NCI-H1417 (cell line): ENCODE results near the gene ITGA2B.

ENCODE experiments used
- DNase-seq, 3 experiments: peaks; one replicate each; lab custom pipeline; 2025; lab: John Stamatoyannopoulos, UW

The ITGA2B gene

DNA sequence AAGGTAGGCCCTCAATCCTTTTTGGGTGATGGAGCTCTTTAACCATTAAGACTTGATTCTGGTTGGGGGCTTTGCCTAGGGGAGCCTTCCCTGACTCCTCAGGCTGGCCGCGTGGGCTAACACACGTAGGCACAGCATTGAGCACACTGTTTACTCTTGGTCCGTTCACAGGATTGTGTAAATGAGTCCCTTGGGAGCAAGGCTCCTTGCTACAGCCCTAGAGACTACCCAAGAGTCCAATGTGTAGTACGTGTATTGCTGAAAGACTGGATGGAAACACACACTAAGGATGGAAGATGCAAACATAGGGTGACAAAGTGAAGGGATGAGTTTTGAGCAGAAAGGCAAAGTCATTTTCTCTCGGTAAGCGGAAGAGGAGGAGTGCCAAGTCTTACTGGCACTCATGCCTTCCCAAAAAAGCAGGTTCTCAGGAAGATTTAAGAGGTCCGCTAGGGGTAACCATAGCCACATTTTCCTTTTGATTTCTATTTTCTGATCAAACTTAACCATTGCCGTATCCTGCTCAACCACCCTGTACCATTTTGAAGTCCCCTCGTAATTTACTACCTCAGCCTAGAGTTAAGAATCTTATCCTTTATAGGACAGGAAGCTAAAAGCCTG lies 911 bp upstream of the ITGA2B start:
- DNase-seq: no peak

DNA sequence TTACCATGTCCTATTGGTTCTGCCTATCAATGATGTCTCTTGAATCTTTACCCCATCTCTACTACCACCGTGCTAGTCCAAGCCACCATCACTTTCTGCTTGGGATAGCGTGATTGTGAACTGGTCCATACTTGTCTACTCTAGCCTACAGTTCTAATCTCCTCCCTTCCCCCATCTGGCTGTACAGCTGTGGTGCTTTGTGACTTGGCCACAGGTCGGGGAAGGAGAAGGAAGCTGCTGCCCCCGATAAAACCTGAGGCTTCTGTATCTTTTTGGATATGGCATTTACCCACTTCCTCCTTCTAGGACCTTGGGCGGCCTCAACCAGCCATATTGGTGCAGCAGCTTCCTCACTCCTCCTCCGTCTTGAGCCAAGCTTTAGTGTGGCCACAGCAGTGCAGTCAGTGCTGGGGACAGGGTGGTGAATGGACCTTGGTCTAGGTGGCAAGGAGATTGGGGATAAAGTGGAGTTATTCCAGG lies 314 bp upstream of the ITGA2B start:
- DNase-seq: no peak

DNA sequence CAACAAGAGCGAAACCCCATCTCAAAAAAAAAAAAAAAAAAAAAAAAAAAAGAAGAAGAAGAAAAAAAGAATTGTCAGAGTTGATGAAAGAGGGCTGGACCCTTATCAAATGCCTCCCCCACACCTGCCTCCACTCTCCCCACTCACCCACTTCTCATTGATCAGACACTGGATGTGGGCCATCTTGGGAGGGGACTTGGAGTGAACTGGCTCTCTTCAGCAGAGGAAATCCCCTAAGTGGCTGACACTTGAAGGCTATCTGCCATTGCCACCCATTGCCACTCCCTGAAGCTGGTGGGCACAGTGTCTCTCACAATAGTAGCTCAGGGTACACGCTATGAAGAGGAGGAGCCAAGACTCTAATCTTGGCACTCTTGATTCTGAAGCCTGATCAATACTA lies 1.6 kb downstream of the ITGA2B start:
- no peak for DNase-seq

DNA sequence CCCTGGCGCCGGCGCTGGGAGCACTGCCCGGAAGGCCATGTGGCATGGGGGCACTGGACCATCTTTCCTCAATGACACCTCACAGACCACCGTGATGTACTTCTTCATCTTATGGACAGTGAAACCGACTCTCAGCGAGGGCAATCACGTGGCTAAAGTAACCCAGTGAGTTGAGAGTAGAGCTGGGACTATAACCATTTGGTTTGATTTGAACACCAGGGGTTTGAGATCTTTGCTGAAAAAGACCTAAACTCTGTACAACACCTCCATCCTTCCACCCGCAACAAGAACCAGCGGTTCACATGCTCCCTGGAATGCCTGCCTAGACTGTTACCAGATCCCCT lies 3.3 kb downstream of the ITGA2B start:
- DNase-seq: peak in 2 of 3 experiments; percentile 38 to 55

DNA sequence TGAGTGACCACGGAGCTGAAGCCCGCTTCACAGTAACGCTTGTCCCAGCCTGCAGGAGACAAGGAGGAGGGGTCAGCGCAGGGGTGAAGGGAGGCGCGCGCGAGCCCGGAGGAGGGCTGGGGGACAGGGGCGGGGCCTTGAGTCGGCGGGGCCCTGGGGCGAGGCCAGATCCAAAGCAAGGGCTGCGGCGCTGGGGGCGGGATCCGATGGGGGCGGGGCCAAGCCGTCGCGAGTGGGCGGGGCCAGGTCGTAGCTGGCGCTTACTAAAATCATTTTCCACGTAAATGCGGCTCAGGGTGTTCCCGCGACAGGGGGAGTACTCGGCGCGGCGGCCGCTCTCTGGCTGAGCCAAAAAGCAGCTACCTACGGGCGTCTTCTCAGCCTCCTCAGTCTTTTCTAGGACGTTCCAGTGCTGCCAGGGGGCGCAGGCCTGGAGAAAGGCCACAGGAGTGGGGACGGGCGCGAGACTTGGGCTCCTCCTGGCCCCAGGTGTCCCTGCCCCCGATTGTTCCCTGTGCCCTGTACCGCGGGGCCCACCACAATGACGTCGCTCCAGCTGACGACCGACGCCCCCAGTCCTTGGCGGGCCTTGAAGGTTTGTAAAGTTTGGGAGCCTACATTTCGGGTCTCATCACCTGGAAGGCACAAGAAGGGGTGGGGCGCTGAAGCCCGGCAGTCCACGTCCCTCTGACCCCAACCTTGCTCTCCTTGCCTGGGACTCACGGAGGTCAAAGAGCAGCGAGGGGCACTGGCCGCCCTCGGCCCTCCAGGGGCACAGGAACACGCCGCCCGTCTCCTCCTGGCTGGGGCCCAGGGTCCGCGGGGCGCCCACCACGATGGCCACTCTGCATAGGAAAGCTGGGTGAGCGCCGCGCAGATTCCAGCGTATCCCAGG lies 3.9 kb downstream of the ITGA2B start:
- DNase-seq: peak; percentile 68 to 92 (median 84)

DNA sequence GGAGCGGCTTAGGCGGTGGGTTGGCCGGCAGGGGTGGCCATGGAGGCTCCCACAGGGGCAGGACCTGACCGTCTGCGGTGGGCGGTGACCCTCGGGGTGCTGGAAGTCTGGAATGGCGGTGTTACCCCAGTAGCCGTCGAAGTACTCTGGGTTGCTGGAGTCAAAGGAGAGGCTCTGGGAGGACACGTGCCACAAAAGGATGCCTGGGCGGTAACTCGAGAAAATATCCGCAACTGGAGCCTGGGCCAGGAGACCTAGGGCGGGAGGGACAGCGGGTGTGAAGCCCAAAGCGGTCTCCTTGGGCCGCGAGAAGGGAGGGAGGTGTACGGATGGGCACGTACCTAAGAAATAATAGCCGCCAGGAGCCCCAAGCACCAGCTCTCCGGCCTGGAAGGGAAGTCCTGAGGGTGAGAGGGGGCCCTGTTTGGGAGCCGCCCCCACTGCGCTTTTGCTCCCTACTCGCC lies 4.6 kb downstream of the ITGA2B start:
- no peak for DNase-seq

DNA sequence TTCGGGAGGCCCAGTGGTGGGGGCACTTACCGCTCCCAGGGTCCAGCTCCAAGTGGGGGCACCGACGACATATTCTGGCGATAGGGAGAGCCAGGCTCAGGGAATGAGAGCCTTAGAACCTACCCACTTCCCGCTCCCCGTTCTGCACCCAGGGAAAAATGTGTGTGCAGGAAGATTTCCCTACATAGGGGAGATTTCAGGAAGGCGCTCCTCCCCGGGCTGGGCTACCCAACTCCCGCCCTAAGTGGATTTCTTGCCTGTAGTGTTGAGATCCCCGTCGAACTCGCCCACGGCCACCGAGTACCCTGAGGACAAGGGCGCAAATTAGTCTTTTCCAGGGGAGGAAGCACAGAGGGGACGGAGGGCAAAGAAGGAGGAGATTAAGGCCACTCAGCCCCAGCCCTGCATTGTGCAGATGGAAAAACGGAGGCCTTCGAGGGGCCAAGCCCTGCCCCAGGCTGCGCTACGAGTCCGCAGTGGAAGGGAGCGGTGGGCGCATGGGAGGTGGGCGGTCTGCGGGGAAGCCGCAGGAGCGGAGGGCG lies 5.1 kb downstream of the ITGA2B start:
- DNase-seq: no peak

DNA sequence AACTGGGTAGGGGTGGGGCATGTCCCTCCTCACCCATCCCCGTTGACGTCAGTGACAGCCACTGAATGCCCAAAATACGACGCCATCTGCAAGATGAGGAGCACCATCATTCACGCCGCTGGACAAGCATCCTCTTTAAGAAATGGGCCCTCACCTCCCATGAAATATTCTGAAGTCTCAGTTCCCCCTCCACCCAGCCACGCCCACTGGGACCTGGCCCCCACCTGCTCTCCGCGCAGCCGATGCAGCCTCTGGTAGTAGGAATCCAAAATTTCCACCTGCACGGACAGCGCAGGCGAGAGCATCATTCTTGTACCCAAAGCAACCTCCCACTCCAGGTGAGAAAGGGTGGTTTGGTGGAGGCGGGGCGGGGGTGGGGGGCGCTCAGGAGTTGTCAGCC lies 5.6 kb downstream of the ITGA2B start:
- no peak for DNase-seq

DNA sequence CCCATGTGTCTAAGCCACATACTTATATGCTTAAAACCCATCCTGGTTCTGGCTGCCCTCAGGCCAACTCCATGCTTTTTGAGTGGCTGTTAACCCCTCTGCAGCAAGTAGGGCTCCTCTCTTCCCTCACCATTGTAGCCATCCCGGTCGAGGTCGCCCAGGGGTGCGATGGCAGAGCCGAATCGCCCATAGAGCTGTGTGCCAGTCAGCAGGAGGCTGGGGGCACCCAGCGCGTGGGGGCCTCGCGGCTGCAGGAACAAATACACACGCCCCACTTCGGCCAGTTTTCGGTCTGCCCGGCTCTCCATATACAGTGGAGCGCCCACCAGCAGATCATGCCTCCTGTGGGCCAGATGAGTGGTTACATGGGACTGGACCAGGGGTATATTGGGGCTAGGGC lies 6.1 kb downstream of the ITGA2B start:
- DNase-seq: no peak

DNA sequence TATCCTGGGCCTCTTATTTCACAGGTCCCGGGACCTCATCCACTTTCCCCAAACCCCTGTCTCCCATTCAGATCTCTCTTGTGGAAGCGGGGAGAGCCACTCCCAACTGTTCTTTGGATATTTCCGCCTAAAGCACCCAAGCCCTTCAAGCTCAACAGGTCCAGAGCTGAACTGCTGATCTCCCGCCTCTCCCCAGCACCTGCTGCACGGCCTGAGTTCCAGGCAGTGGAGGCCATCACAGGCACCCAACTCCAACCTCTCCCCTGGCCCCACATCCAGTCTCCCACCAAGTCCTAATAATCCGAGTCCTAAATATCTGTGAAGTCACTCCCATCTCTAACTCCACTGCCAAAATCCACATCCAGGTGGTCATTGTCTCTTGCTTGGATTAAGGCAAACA lies 6.5 kb downstream of the ITGA2B start:
- DNase-seq: no peak

DNA sequence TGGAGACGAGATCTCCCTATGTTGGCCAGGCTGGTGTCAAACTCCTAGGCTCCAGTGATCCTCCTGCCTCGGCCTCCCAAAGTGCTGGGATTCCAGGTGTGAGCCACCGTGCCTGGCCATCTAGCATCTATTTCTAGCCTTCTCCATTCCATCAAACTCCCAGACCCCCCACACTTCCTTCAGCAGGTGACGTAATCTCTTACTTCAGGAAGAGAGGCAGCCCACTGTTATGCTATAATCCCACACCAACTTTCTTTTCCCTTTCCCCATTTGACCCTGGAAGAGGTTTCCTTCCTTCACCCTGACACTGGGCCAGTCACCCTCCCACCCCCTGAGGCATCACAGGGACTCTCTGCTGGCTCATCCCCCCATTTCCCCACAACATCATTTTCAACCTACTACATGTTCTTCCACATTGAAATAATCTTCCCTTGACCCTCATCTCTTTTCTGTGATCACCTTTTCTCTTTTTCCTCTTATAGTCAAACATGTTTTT lies 7.6 kb downstream of the ITGA2B start:
- no peak for DNase-seq

DNA sequence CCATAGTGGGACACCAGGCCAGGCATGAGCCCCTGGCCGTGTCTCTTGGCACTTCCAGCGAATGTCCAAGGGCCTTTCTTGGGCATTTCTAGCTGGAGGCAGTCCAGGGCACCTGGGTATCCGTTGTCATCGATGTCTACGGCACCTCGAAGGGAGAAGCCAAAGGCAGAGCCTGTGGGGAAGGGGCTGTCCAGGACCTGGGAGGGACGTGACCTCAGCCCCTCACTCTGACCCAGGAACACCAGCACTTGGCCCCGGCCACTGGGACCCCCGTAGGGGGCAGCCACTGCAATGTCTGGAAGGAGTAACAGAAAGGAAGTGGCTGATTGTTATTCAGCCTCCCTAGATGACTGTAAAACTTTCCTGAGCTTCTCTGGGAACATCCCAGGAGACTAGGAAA lies 8.7 kb downstream of the ITGA2B start:
- DNase-seq: no peak

DNA sequence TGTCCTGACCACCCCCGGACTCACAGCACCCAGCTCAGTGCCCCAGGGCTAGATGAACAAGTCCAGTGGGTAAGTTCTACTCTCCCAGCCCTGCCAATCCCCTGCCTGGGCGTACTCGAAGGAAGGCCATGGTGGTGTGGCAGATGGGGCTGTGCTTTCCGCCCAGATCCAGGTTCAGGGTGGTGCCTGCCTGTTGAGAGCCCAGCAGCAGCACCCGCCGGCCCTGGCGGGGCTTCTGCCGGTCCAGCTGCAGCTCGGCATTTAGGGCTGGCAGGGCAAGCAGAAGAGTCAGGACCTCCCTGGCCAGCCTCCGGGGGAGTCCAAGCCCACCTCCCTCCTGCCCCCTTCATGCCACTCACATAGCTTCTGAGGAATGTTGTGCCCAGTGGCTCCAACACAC lies 9.6 kb downstream of the ITGA2B start:
- no peak for DNase-seq

DNA sequence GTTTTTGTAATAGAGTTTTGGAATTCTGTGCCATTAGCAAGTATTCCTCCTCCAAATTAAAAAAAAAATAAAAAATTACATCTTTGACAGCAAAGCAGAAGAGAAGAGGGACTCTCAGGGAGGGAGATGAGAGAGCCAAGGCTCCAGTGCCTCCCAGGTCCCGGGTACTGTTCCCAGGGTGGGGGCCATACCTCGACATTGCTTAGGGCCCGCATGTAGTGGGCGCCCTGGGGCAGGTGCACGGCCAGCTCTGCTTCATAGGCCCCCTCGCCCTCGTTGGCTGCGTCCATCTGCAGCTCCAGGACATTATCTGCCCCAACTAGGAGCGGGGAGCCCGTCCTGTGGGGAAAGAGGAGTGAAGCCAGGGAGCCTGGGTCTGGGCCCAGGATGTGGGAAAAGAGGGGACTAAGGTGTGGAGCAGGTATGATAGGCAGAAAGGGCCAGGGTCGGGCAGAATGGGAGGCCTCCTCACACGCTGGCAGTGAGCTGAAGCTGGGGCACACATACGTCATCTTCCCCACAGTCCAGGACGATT lies 11.2 kb downstream of the ITGA2B start:
- DNase-seq: no peak

DNA sequence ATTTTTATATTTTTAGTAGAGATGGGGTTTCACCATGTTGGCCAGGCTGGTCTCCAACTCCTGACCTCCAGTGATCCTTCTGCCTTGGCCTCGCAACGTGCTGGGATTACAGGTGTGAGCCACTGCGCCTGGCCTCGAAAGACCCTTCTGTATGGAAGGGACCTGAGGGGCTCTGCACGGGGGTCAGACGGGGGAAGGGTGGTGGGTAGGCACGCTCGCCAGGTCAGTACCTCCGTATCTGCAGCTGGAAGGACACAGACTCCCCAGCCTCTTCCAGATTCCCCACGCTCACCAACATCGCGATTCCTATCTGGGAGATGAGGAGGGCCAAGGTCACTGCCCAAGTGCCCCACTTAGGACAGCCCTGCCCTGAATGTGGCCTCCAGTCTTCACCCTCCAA lies 12.7 kb downstream of the ITGA2B start:
- DNase-seq: no peak

DNA sequence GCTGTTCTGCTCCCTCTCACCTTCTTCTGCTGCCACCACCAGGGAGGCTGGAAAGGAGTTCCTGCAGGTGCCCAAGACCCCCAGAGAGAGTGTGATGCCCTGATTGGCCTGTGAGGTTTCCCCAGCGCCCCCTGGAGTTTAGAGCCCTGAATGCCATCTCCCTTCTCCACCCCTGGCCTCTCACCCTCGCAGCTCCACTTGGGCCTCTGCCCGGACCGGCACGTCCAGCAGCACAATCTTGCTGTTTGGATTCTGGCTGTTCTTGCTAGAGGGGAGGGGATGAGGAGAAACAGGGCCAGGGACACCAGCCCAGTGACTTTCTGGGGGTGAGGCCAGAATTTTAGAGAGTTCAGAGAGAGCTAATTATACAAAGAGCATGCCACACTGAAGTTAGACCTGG lies 13.3 kb downstream of the ITGA2B start:
- DNase-seq: no peak

DNA sequence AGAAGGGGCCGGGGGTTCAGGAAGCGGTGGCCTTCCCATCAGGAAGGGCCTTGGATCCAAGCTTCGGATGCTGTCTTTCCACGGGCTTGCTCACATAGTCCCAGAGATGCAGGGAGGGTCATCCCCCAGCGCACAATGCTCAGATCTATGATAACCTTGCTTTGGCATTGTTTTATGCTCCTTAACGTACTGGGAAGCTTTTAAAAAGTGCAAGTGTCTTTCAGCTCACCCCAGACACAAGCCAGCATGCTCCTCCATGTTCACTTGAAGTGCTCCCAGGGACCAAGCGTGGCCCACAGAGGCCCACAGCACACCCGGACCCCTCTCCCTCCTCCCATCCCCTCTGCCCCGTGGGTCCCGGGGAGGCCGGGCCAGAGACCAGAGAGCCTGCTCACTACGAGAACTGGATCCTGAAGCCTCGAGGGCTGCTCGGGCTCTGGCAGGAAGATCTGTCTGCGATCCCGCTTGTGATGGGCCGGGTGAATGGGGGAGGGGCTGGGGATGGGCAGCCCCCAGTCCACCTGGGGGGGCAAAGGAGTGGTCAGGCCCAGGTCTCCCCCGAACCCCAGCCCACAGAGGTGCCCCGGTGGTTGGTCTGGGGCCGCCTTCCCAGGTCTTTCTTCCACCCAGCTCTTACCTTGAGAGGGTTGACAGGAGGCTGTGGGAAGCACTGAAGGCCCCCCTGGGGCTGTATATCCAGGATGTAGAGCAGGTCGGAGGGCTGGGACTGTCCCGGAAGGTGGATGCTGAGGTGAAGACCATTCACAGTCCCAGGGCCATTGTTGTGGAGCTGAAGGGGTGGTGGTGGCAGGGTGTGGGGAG lies 14.0 kb downstream of the ITGA2B start:
- DNase-seq: no peak

DNA sequence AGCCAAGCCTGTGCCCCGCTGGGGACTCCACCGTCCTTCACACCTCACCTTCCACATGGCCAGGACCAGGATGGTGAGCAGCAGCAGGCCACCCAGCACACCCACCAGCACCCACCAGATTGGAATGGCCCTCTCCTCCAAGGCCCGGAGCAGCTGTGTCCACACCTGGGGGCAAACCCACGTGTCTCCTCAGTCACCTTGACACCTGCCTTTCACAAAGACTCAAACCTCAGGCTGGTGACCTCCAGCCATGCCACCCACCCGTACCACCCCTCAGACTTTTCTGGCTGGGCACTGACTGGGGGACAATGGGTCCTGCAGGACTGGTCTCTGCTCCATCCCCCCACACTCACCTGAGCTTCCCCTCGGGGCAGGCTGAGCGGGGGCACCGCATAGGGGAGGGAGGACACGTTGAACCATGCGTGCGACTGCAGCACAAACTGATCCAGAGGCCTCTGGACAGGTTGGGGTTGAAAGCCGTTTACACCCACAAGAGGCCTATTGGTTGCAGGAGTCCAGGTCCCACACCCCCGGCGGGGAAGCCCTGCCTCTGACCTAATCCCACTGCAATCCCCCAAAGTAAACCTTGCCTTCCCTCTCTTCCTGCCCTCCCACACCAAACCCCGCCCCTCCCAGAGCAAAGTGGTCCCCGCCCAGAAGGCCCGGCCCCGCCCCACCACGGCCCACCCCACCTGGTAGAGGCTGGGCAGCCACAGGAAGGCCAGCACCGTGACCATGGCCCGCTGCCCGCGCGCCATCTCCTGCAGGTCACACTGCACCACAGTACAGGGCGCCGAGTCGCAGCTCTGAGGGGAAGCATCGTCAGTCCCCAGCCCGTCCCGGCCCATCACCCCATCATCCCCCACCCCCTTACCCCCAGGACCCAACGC lies 14.9 kb downstream of the ITGA2B start:
- no peak for DNase-seq

DNA sequence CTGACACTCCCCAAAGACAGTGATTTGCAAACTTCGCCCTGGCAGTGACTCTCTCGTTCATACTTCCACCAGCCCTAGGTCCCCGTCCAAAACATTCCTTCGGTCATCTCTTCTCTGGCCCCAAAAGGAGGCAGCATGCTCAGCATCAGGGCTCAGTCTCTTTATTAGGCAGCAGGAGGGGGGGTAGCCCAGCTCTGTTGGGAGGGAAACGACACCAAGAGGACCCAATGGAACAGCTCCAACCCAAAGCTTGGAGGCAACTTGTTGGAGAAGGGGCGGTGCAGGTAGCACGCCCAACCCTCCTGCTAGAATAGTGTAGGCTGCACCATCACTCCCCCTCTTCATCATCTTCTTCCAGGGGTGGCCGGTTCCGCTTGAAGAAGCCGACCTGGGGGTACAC lies 17.4 kb downstream of the ITGA2B start:
- no peak for DNase-seq

DNA sequence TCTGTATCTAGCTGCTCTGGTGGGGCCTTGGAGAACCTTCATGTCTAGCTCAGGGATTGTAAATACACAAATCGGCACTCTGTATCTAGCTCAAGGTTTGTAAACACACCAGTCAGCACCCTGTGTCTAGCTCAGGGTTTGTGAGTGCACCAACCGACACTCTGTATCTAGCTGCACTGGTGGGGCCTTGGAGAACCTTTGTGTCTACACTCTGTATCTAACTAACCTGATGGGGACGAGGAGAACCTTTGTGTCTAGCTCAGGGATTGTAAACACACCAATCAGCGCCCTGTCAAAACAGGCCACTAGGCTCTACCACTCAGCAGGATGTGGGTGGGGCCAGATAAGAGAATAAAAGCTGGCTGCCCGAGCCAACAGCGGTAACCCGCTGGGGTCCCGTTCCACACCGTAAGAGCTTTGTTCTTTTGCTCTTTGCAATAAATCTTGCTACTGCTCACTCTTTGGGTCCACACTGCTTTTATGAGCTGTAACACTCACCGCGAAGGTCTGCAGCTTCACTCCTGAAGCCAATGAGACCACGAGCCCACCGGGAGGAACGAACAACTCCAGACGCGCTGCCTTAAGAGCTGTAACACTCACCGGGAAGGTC lies 19.9 kb downstream of the ITGA2B start:
- DNase-seq: peak in 2 of 3 experiments; percentile 14 to 41
